HCT116 (cell line): Measurements from ENCODE around the gene PBXIP1.

Experiments used
- CEBPB ChIP-seq: IDR thresholded peaks from 2 replicates; pipeline ENCODE4 v1.6.1; 2012; ENCODE audit warnings: low read depth
- EZH2 ChIP-seq: fragments of 200-600 bp; sonication (generic); IDR thresholded peaks from 2 replicates; pipeline ENCODE4 v1.6.1; 2017; ENCODE audit warnings: antibody characterized with exemption, mixed run types
- SIN3A ChIP-seq: IDR thresholded peaks from 2 replicates; pipeline ENCODE4 v1.6.1; 2012; ENCODE audit warnings: low read depth
- ZNF274 ChIP-seq: fragments of 200-500 bp; sonication (Bioruptor generic); IDR thresholded peaks from 2 replicates; pipeline ENCODE4 v1.6.1; 2014; ENCODE audit warnings: mild to moderate bottlenecking, low read depth, low read length, inconsistent platforms
- TF ChIP-seq, protein P1 (sequence below), 3 experiments: fragments of 200-600 bp in 1 of 3; sonication (generic) in 1 of 3; IDR thresholded peaks in 2 of 3; conservative IDR thresholded peaks in 1 of 3; 2 replicates each; pipeline ENCODE4 v1.5.1; 2012 to 2017; ENCODE audit warnings: low read depth in 2 of 3, low read length in 2 of 3, antibody characterized with exemption in 1 of 3, borderline replicate concordance in 1 of 3, control low read depth in 1 of 3, mild to moderate bottlenecking in 1 of 3, mixed read lengths in 1 of 3, mixed run types in 1 of 3, moderate library complexity in 1 of 3; ENCODE audit not compliant: insufficient read depth in 1 of 3
- TF ChIP-seq, protein P2 (sequence below): IDR thresholded peaks from 2 replicates; pipeline ENCODE4 v1.6.1; 2011; ENCODE audit warnings: mild to moderate bottlenecking, low read length, moderate library complexity; ENCODE audit not compliant: insufficient replicate concordance; ENCODE audit errors: extremely low read depth

DNA sequence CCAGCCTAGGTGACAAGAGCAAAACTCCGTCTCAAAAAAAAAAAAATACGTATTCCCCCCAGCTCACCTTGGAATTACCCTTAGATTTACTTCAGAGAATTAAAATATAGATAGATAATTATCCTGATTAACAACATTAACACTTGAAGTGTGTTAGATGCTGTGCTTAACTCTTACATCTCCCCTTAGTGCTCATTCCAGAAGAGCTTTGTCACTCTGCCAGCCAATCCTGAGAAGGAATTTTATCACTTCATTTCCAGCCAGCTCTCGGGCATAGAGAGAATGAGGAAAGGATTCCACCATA lies 16.3 kb upstream of the PBXIP1 start:
- TF ChIP-seq, protein P1, sequence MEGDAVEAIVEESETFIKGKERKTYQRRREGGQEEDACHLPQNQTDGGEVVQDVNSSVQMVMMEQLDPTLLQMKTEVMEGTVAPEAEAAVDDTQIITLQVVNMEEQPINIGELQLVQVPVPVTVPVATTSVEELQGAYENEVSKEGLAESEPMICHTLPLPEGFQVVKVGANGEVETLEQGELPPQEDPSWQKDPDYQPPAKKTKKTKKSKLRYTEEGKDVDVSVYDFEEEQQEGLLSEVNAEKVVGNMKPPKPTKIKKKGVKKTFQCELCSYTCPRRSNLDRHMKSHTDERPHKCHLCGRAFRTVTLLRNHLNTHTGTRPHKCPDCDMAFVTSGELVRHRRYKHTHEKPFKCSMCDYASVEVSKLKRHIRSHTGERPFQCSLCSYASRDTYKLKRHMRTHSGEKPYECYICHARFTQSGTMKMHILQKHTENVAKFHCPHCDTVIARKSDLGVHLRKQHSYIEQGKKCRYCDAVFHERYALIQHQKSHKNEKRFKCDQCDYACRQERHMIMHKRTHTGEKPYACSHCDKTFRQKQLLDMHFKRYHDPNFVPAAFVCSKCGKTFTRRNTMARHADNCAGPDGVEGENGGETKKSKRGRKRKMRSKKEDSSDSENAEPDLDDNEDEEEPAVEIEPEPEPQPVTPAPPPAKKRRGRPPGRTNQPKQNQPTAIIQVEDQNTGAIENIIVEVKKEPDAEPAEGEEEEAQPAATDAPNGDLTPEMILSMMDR (IDR thresholded peaks at IDR 0.05 in 2 of 3, conservative IDR thresholded peaks at IDR 0.05 in 1 of 3; ENCODE audit: borderline replicate concordance in 1 of 3, insufficient read depth in 1 of 3, low read depth in 2 of 3, low read length in 2 of 3), result no peak
- TF ChIP-seq SIN3A (no peak), ZNF274 (no peak), EZH2 (no peak), CEBPB (no peak)
- TF ChIP-seq, protein P2, sequence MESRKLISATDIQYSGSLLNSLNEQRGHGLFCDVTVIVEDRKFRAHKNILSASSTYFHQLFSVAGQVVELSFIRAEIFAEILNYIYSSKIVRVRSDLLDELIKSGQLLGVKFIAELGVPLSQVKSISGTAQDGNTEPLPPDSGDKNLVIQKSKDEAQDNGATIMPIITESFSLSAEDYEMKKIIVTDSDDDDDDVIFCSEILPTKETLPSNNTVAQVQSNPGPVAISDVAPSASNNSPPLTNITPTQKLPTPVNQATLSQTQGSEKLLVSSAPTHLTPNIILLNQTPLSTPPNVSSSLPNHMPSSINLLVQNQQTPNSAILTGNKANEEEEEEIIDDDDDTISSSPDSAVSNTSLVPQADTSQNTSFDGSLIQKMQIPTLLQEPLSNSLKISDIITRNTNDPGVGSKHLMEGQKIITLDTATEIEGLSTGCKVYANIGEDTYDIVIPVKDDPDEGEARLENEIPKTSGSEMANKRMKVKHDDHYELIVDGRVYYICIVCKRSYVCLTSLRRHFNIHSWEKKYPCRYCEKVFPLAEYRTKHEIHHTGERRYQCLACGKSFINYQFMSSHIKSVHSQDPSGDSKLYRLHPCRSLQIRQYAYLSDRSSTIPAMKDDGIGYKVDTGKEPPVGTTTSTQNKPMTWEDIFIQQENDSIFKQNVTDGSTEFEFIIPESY, result no peak
